Activated B cell treated with CpG ODN at 0.5 μM for 24 hours (primary cell): ENCODE data around the gene HNRNPLL. TPM values are rescaled to one million over a fixed set of nuclear protein-coding genes. Genes with fewer than 3 reads are reported as not detected.

Experiments used
- ATAC-seq: fragments of 200-7000 bp; cut with Tn5 transposase; one replicate; pipeline ENCODE4 v1.10.0; 2021; ENCODE audit warnings: low read depth, mild to moderate bottlenecking, moderate library complexity
- CTCF ChIA-PET: fragments of 350-600 bp; sonication (Branson Sonifier 250); formaldehyde crosslinking; loops from one replicate; lab custom pipeline; 2021; ENCODE audit warnings: antibody characterized with exemption; lab: Charles Lee
- POLR2A ChIA-PET: fragments of 350-600 bp; sonication (Branson Sonifier 250); formaldehyde crosslinking; loops from one replicate; lab custom pipeline; 2021; ENCODE audit warnings: antibody characterized with exemption; lab: Charles Lee
- DNase-seq: peaks from one replicate; pipeline ENCODE4 v3.0.0; 2022
- H3K27ac Mint-ChIP-seq: one replicate; pipeline ENCODE4 v1.8.0; 2020; ENCODE audit warnings: mixed read lengths
- H3K27me3 Mint-ChIP-seq: one replicate; pipeline ENCODE4 v1.8.0; 2021; ENCODE audit warnings: mixed read lengths
- H3K36me3 Mint-ChIP-seq: one replicate; pipeline ENCODE4 v1.8.0; 2021; ENCODE audit warnings: low read depth, mixed read lengths
- H3K4me1 Mint-ChIP-seq: one replicate; pipeline ENCODE4 v1.8.0; 2021; ENCODE audit warnings: mixed read lengths
- H3K4me3 Mint-ChIP-seq: one replicate; pipeline ENCODE4 v1.8.0; 2020; ENCODE audit warnings: mild to moderate bottlenecking, mixed read lengths
- H3K9me3 Mint-ChIP-seq: one replicate; pipeline ENCODE4 v1.8.0; 2020; ENCODE audit warnings: mixed read lengths
- intact Hi-C: fragments of 100-400 bp; cut with micrococcal nuclease; formaldehyde crosslinking; loops from one replicate; pipeline ENCODE4 v1.15.1; 2024
- total RNA-seq: library from RNA; stranded (reverse); gene quantifications from 2 replicates; pipeline ENCODE4 v1.2.3, GENCODE V29; 2022
- TF ChIP-seq, protein P1 (sequence below): fragments of 200-600 bp; IDR thresholded peaks from one replicate; pipeline ENCODE4 v1.8.0; 2022; ENCODE audit warnings: antibody characterized with exemption, mild to moderate bottlenecking

The HNRNPLL gene
- total RNA-seq, 1 donor from 2014 or later = 8.8 TPM

DNA sequence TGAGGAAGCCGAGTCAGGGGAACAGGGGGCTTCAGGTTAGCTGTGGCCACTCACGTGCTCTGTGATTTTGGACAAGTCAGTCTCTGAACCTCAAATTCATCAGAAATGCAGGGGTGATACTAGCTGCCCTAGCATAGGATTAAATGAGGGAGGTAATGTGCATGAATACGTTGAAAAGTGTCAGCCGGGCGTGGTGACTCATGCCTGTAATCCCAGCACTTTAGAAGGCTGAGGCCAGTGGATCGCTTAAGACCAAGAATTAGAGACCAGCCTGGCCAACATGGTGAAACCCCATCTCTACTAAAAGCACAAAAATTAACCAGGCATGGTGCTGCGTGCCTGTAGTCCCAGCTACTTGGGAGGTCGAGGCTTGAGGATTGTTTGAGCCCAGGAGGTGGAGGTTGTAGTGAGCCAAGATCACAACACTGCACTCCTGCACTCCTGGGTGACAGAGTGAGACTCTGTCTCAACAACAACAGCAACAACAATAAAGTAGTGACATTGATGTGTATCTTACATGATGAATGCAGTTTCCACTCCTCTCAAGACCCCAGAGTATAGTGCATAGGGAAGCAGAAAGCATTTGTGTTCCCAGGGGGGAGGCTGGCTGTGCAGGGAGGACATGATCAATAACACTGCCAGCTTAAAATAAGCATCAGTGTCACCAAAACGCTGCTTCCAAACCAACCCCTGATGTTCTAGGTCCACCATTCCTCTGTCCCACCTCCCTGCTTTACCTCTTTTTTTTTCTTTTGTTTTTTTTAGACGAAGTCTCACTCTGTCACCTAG is 68.8 kb downstream of the HNRNPLL start:
- intact Hi-C loops = loop anchor here (1.0 to 2.0 kb wide), 4 partner anchors 68 to 1568 kb away; partner anchors contain the start of genes ATL2, HNRNPLL, SRSF7 and STRN
- H3K4me3 Mint-ChIP-seq = peak overlapping the region; percentile 71
- no peaks in the 10 kb centered on the region for H3K36me3 Mint-ChIP-seq
- ATAC-seq (no peak), DNase-seq (no peak)
- H3K27ac Mint-ChIP-seq = peak overlapping the region; percentile 88
- no peaks in the 10 kb centered on the region for H3K9me3 Mint-ChIP-seq
- peaks cover 5% of the 10 kb centered on the region for H3K27me3 Mint-ChIP-seq
- ChIA-PET POLR2A (interaction anchor here (1.1 to 2.1 kb wide), 2 partner anchors 210 to 217 kb away, joined by 3 to 30 read pairs; partner anchors contain the start of gene SRSF7), CTCF (interaction anchor here (0.9 to 2.5 kb wide), 7 partner anchors 21 to 218 kb away, joined by 3 to 17 read pairs (median 6); no protein-coding TSS in a partner anchor)
- peaks cover 46% of the 10 kb centered on the region for H3K4me1 Mint-ChIP-seq
- TF ChIP-seq, protein P1, sequence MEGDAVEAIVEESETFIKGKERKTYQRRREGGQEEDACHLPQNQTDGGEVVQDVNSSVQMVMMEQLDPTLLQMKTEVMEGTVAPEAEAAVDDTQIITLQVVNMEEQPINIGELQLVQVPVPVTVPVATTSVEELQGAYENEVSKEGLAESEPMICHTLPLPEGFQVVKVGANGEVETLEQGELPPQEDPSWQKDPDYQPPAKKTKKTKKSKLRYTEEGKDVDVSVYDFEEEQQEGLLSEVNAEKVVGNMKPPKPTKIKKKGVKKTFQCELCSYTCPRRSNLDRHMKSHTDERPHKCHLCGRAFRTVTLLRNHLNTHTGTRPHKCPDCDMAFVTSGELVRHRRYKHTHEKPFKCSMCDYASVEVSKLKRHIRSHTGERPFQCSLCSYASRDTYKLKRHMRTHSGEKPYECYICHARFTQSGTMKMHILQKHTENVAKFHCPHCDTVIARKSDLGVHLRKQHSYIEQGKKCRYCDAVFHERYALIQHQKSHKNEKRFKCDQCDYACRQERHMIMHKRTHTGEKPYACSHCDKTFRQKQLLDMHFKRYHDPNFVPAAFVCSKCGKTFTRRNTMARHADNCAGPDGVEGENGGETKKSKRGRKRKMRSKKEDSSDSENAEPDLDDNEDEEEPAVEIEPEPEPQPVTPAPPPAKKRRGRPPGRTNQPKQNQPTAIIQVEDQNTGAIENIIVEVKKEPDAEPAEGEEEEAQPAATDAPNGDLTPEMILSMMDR = no peak

DNA sequence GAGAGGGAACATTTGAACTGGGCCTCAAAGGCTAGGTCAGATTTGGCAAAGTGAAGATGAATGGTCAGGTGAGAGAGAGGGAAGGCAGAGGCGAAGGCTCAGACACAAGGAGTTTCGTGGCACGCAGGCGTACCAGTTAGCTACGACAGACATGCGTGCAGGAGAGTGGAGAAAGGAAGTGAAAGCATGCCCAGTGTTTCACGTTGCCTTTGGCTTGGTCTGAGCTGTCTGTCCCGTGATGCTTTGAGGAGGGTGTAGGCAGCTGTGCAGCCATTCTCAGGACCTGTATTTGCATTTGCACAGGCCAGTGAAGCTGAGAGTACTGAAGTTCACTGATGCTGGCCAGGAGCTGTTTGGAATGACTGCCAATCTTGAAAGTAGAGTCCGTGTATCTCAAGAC is 69.5 kb downstream of the HNRNPLL start:
- peaks cover 8% of the 10 kb centered on the region for H3K27me3 Mint-ChIP-seq
- ChIA-PET POLR2A (interaction anchor here (0.9 to 2.1 kb wide), 4 partner anchors 35 to 218 kb away, joined by 3 to 30 read pairs (median 4); partner anchors contain the start of genes ATL2 and SRSF7), CTCF (interaction anchor here (0.9 to 2.5 kb wide), 7 partner anchors 21 to 217 kb away, joined by 3 to 17 read pairs (median 6); no protein-coding TSS in a partner anchor)
- H3K4me3 Mint-ChIP-seq = peak overlapping the region; percentile 71
- H3K36me3 Mint-ChIP-seq = no peaks in the 10 kb centered on the region
- peak; percentile 98 for ATAC-seq
- DNase-seq = peak; percentile 50
- H3K9me3 Mint-ChIP-seq = no peaks in the 10 kb centered on the region
- peaks cover 51% of the 10 kb centered on the region for H3K4me1 Mint-ChIP-seq
- TF ChIP-seq, protein P1 = no peak
- H3K27ac Mint-ChIP-seq = peak overlapping the region; percentile 88
- intact Hi-C loops = loop anchor here (1.0 to 2.0 kb wide), 4 partner anchors 69 to 1567 kb away; partner anchors contain the start of genes ATL2, HNRNPLL, SRSF7 and STRN

DNA sequence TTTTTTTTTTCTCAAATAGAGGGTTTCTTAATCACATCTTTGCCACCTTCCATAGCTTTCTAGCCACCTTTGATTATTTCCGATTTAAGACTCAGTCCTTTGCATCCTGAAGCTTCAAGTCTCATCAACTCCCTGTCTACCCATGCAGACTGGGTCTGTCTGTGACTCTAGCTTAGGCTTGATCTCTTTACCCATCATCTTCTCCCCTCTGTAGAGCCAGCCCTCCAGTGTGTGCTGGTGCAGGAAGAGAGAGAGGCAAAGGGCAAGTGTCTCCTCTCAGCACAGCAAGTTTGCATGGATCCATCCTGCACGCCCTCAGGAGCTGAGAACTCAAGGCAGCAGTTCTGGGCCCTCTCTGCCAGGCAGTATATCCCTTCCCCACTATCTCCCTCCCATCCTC is 70.4 kb downstream of the HNRNPLL start:
- peak overlapping the region; percentile 88 for H3K27ac Mint-ChIP-seq
- ChIA-PET CTCF (interaction anchor here (1.1 to 2.5 kb wide), 3 partner anchors 20 to 209 kb away, joined by 3 to 17 read pairs (median 8); no protein-coding TSS in a partner anchor), POLR2A (interaction anchor here (1.0 to 2.1 kb wide), 2 partner anchors 34 to 219 kb away, joined by 3 to 30 read pairs; partner anchors contain the start of gene SRSF7)
- intact Hi-C loops = loop anchor here (2.0 kb wide), 1 partner anchor 218 kb away; the partner anchor contains the start of gene SRSF7
- H3K9me3 Mint-ChIP-seq = no peaks in the 10 kb centered on the region
- H3K27me3 Mint-ChIP-seq = peaks cover 8% of the 10 kb centered on the region
- H3K4me3 Mint-ChIP-seq = no peak overlapping the region
- TF ChIP-seq, protein P1 = no peak
- H3K36me3 Mint-ChIP-seq = no peaks in the 10 kb centered on the region
- peaks cover 52% of the 10 kb centered on the region for H3K4me1 Mint-ChIP-seq
- ATAC-seq (no peak), DNase-seq (no peak)

DNA sequence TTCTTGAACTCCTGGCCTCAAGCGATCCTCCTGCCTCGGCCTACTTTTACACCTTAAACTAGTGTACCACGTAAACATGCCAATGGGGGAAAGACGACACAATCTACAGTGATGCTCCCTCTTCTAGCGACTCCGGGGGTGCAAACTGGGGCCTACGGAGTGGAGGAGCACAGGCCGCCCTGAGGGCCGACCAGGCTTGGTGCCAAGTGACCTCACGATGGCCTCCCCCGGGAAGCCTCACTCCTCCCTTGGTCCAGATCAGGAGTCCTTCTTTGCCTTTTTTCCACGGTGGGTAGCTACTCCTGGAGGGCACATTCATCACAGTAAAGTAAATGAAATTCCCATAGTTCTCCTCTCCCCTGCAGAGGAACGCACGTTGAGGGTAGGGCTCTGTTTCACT is 73.5 kb downstream of the HNRNPLL start:
- Mint-ChIP-seq H3K4me1 (peaks cover 32% of the 10 kb centered on the region), H3K4me3 (no peak overlapping the region), H3K27ac (no peak overlapping the region), H3K36me3 (no peaks in the 10 kb centered on the region), H3K27me3 (peaks cover 9% of the 10 kb centered on the region), H3K9me3 (no peaks in the 10 kb centered on the region)
- POLR2A ChIA-PET = interaction anchor here (1.3 kb wide), 1 partner anchor 222 kb away, joined by 4 read pairs; the partner anchor contains the start of gene SRSF7
- intact Hi-C loops = no loop called here
- no peak for ATAC-seq
- TF ChIP-seq, protein P1 = no peak
- no peak for DNase-seq
- CTCF ChIA-PET = no interaction called here

DNA sequence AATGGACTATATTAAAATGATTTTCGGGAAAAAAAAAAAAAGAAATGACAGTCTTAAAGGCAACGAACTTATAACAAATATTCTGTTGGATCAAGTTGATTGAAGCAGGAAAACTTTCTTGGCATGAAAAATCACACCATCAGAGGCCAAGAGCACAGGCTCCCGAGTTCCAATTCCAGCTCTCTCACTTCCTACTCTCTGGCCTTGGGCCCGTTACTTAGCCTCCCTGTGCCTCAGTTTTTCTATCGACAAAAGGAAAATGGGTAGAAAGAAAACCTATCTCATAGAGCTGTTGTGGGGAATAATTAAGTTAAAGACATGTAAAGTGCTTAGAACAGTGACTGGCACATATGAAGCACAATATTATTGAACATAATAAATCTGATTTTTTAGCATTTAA is 74.2 kb downstream of the HNRNPLL start:
- Mint-ChIP-seq H3K27me3 (peaks cover 14% of the 10 kb centered on the region), H3K36me3 (no peaks in the 10 kb centered on the region), H3K9me3 (no peaks in the 10 kb centered on the region), H3K4me1 (peaks cover 26% of the 10 kb centered on the region), H3K4me3 (peak overlapping the region; percentile 69), H3K27ac (no peak overlapping the region)
- no peak for DNase-seq
- ChIA-PET POLR2A (interaction anchor here (0.6 to 1.3 kb wide), 2 partner anchors 8 to 223 kb away, joined by 4 read pairs; partner anchors contain the start of gene SRSF7), CTCF (no interaction called here)
- TF ChIP-seq, protein P1 = no peak
- intact Hi-C loops = no loop called here
- no peak for ATAC-seq
